Measurements from ENCODE around the gene RPL9. TPM values are rescaled to one million over a fixed set of nuclear protein-coding genes. Genes with fewer than 3 reads are reported as not detected.

RPL9 gene
- total RNA-seq, 1 experiment from 2014 or later: 1,657 TPM

DNA sequence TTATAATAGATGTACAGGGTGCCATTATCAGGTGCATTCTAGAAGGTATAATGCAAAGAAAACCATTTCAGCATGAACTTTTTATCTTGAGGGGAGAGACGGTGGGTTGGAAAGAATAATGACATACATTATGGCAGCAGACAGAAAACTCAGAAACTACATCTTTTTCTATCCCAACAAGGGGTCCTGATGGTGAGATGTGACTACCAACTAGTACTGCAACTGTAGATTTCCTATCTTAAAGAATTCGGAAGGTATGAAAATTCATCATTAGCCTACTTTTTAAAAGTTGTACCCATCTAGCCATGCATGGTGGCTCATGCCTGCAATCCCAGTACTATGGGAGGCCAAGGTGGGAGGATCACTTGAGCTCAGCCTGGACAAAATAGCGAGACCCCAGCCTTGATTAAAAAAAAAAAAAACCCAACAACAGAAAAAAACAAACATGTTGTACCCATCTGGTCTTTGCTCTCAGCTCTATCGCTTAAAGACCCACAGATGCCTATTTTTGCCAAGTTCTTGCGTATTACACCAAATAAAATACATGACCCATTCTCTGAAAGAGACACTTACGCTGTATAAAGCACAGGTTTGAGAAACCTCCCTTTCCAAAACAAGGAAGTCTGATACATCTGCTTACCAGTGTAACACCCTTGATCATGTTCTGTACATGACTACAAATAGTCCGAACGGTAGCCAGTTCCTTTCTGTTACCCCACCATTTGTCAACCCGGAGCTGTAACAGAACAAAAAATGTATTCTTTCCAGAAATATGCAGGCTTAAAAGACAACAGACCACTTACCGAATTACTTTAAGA is 1.6 kb downstream of the RPL9 start (continued):
- TF ChIP-seq, protein P1, sequence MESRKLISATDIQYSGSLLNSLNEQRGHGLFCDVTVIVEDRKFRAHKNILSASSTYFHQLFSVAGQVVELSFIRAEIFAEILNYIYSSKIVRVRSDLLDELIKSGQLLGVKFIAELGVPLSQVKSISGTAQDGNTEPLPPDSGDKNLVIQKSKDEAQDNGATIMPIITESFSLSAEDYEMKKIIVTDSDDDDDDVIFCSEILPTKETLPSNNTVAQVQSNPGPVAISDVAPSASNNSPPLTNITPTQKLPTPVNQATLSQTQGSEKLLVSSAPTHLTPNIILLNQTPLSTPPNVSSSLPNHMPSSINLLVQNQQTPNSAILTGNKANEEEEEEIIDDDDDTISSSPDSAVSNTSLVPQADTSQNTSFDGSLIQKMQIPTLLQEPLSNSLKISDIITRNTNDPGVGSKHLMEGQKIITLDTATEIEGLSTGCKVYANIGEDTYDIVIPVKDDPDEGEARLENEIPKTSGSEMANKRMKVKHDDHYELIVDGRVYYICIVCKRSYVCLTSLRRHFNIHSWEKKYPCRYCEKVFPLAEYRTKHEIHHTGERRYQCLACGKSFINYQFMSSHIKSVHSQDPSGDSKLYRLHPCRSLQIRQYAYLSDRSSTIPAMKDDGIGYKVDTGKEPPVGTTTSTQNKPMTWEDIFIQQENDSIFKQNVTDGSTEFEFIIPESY (IDR thresholded peaks at IDR 0.05; ENCODE audit: extremely low read depth, insufficient replicate concordance, low read length): no peak
- TF ChIP-seq EZH2 (IDR thresholded peaks at IDR 0.05) (no peak), CEBPB (IDR thresholded peaks at IDR 0.05; ENCODE audit: low read depth) (no peak), TCF7L2 (IDR thresholded peaks at IDR 0.05; ENCODE audit: borderline replicate concordance, extremely low read depth, insufficient read depth, insufficient read length) (no peak), EZH2phosphoT487 (IDR thresholded peaks at IDR 0.05; ENCODE audit: borderline replicate concordance) (no peak), SIN3A (IDR thresholded peaks at IDR 0.05; ENCODE audit: low read depth) (no peak), EGR1 (IDR thresholded peaks at IDR 0.05; ENCODE audit: low read depth) (no peak), ZFX (IDR thresholded peaks at IDR 0.05) (no peak)
- TF ChIP-seq, protein P2, sequence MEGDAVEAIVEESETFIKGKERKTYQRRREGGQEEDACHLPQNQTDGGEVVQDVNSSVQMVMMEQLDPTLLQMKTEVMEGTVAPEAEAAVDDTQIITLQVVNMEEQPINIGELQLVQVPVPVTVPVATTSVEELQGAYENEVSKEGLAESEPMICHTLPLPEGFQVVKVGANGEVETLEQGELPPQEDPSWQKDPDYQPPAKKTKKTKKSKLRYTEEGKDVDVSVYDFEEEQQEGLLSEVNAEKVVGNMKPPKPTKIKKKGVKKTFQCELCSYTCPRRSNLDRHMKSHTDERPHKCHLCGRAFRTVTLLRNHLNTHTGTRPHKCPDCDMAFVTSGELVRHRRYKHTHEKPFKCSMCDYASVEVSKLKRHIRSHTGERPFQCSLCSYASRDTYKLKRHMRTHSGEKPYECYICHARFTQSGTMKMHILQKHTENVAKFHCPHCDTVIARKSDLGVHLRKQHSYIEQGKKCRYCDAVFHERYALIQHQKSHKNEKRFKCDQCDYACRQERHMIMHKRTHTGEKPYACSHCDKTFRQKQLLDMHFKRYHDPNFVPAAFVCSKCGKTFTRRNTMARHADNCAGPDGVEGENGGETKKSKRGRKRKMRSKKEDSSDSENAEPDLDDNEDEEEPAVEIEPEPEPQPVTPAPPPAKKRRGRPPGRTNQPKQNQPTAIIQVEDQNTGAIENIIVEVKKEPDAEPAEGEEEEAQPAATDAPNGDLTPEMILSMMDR (IDR thresholded peaks at IDR 0.05 in 2 of 3, conservative IDR thresholded peaks at IDR 0.05 in 1 of 3; ENCODE audit: borderline replicate concordance in 1 of 3, insufficient read depth in 1 of 3, low read depth in 2 of 3, low read length in 2 of 3): no peak
- TF ChIP-seq, protein P3, sequence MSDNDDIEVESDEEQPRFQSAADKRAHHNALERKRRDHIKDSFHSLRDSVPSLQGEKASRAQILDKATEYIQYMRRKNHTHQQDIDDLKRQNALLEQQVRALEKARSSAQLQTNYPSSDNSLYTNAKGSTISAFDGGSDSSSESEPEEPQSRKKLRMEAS (IDR thresholded peaks at IDR 0.05): no peak

Data from HCT116 (cell line).